Panc1 (cell line): ENCODE results near the gene ZNF566. TPM values are rescaled to one million over a fixed set of nuclear protein-coding genes. Genes with fewer than 3 reads are reported as not detected.

Source experiments
- ATAC-seq: fragments of 200-7000 bp; cut with Tn5 transposase; 2 replicates; pipeline ENCODE4 v1.9.1; 2020; ENCODE audit warnings: mild to moderate bottlenecking, moderate library complexity
- BruUV-seq: library from RNA; stranded (reverse); fragments of 400-500 nt; replicated peaks from 2 replicates; lab custom pipeline; 2021; lab: Mats Ljungman, UMichigan
- CTCF ChIA-PET: fragments of 300-600 bp; sonication (Branson Sonifier 250); formaldehyde crosslinking; loops from one replicate; lab custom pipeline; 2022; ENCODE audit warnings: antibody characterized with exemption; lab: Charles Lee
- POLR2A ChIA-PET: fragments of 300-600 bp; sonication (Branson Sonifier 250); formaldehyde crosslinking; loops from one replicate; lab custom pipeline; 2022; ENCODE audit warnings: antibody characterized with exemption; lab: Charles Lee
- DNase-seq: peaks from one replicate; pipeline ENCODE4 v3.0.0-alpha.2; 2010; ENCODE audit warnings: low read depth, low spot score
- H3K27ac ChIP-seq: 2 replicates; pipeline ENCODE4 v1.5.1; 2011; ENCODE audit warnings: mild to moderate bottlenecking, low read length, inconsistent platforms
- H3K27me3 ChIP-seq: fragments of 200-500 bp; sonication (Bioruptor generic); 2 replicates; pipeline ENCODE4 v1.6.0; 2014; ENCODE audit warnings: low read length, inconsistent platforms; ENCODE audit not compliant: control insufficient read depth, insufficient read depth
- H3K36me3 ChIP-seq: fragments of 200-500 bp; sonication (Bioruptor generic); 2 replicates; pipeline ENCODE4 v1.5.1; 2014; ENCODE audit warnings: inconsistent platforms, mild to moderate bottlenecking, low read length, moderate library complexity; ENCODE audit not compliant: control insufficient read depth, insufficient read depth
- H3K4me1 ChIP-seq: 2 replicates; pipeline ENCODE4 v1.5.1; 2011; ENCODE audit warnings: inconsistent platforms, mild to moderate bottlenecking, low read length, moderate library complexity; ENCODE audit not compliant: control insufficient read depth, insufficient read depth
- H3K4me3 ChIP-seq, 2 experiments: 2 replicates each; pipeline ENCODE4 v1.5.1; 2011 to 2012; ENCODE audit warnings: low read depth in 2 of 2, low read length in 2 of 2, mild to moderate bottlenecking in 2 of 2, inconsistent platforms in 1 of 2, moderate library complexity in 1 of 2
- H3K9me3 ChIP-seq: fragments of 200-500 bp; sonication (Bioruptor generic); 2 replicates; pipeline ENCODE4 v1.5.1; 2014; ENCODE audit warnings: low read depth, mild to moderate bottlenecking, inconsistent platforms, low read length, moderate library complexity; ENCODE audit not compliant: control insufficient read depth, insufficient read depth
- CTCF ChIP-seq: fragments of 450-650 bp; IDR thresholded peaks from 2 replicates; pipeline ENCODE4 v1.5.1; 2017; ENCODE audit warnings: mild to moderate bottlenecking
- POLR2AphosphoS5 ChIP-seq: IDR thresholded peaks from 2 replicates; pipeline ENCODE4 v1.6.1; 2012; ENCODE audit warnings: mild to moderate bottlenecking, low read depth, low read length, moderate library complexity
- REST ChIP-seq, 2 experiments: IDR thresholded peaks; 2 replicates each; pipeline ENCODE4 v1.6.1; 2011 to 2012; ENCODE audit warnings: low read depth in 2 of 2, control low read depth in 1 of 2, low read length in 1 of 2, mild to moderate bottlenecking in 1 of 2, moderate library complexity in 1 of 2; ENCODE audit not compliant: insufficient read depth in 1 of 2
- SIN3A ChIP-seq: IDR thresholded peaks from 2 replicates; pipeline ENCODE4 v1.6.1; 2012; ENCODE audit warnings: low read depth, mild to moderate bottlenecking, low read length, moderate library complexity, borderline replicate concordance; ENCODE audit not compliant: insufficient read depth
- TCF7L2 ChIP-seq: IDR thresholded peaks from 2 replicates; pipeline ENCODE4 v1.6.1; 2011; ENCODE audit warnings: mild to moderate bottlenecking, low read depth, low read length, inconsistent platforms
- in situ Hi-C: cut with HindIII; loops from 2 replicates; pipeline ENCODE4 v1.10.0; 2016; ENCODE audit warnings: low sequenced_read_pairs, low pct_unique_long_range_greater_than_20kb
- intact Hi-C: fragments of 100-400 bp; cut with micrococcal nuclease; formaldehyde crosslinking; loops from one replicate; pipeline ENCODE4 v1.10.0; 2022; ENCODE audit not compliant: unreplicated experiment
- total RNA-seq: library from RNA; stranded (reverse); gene quantifications from one replicate; pipeline ENCODE4 v1.2.1, GENCODE V29; 2021; ENCODE audit not compliant: unreplicated experiment

The ZNF566 gene
- total RNA-seq, 1 experiment from 2014 or later = 19.5 TPM

DNA sequence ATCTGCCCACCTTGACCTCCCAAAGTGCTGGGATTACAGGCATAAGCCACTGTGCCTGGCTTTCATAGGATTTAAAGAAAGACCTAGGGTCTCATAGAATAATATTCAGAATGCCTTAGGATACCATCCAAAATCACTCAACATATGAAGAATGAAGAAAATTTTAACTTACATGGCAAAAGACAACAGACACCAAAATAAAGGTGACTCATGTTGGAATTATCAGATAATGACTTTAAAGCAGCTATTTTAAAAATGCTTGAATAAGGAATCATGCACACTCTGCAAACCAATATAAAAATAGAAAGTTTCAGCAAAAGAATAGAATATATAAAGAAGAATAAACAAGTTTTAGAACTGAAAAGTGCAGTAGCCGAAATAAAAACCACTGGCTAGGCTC, 29.3 kb downstream of the ZNF566 start:
- TF ChIP-seq POLR2AphosphoS5 (no peak), SIN3A (no peak), REST (IDR thresholded peaks at IDR 0.05; ENCODE audit: insufficient read depth in 1 of 2, low read depth in 2 of 2, low read length in 1 of 2) (no peak), TCF7L2 (no peak), CTCF (no peak)
- peaks cover 7% of the 10 kb centered on the region; the same call in 1 of the 2 replicates for H3K9me3 ChIP-seq
- no peak overlapping the region for H3K4me3 ChIP-seq
- POLR2A ChIA-PET = no interaction called here
- no peak for DNase-seq
- intact Hi-C loops (no loop called here), in situ Hi-C loops (no loop called here)
- H3K27ac ChIP-seq = no peak overlapping the region
- no TSS peak for BruUV-seq
- ATAC-seq = no peak
- H3K4me1 ChIP-seq = no peaks in the 10 kb centered on the region
- H3K27me3 ChIP-seq = no peaks in the 10 kb centered on the region
- no peaks in the 10 kb centered on the region for H3K36me3 ChIP-seq
- CTCF ChIA-PET = no interaction called here

- Histone ChIP-seq H3K36me3 (no peaks in the 10 kb centered on the region), H3K9me3 (peaks cover 11% of the 10 kb centered on the region; the same call in 1 of the 2 replicates), H3K27me3 (no peaks in the 10 kb centered on the region), H3K4me1 (no peaks in the 10 kb centered on the region), H3K27ac (no peak overlapping the region), H3K4me3 (no peak overlapping the region)
- CTCF ChIA-PET = no interaction called here
- no peak for TF ChIP-seq CTCF
- no peak for TF ChIP-seq TCF7L2
- TF ChIP-seq POLR2AphosphoS5 = no peak
- ATAC-seq (no peak), DNase-seq (no peak)
- POLR2A ChIA-PET = no interaction called here
- intact Hi-C loops = no loop called here
- in situ Hi-C loops = no loop called here
- no TSS peak for BruUV-seq
Observed at GRCh38 chr19:36456831-36457230, 32.5 kb downstream of the ZNF566 start.
